Activated CD4-positive, CD25-positive, alpha-beta regulatory T cell (primary cell): ENCODE data around the gene ZSWIM4.
"Not testable (repeated sequence)": the region's sequence is repeated elsewhere in the genome, so short reads cannot be mapped to it uniquely, and the experiment has no call there.

ENCODE experiments used
- DNase-seq, 4 experiments: peaks; one replicate each; lab custom pipeline; 2025; lab: John Stamatoyannopoulos, UW

Gene ZSWIM4

DNA sequence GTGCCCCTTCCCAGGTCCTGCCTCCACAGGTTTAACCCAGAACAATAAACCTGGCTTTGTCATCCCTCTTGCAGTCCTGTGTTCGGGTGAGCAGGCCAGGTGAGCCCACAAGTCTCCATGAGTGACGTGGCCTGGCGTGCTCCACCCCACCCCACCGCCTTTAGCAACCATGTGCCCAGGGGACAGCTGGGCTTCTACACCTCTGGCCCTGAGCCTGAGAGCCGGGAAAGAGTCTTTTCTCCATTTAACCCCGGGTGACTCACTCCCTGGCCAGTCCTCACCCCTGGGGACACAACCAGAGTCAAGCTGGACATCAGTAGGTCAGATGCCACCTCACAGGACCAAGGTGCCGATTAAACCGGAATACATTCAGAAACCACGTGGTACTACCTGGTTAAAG, 16.8 kb upstream of the ZSWIM4 start:
- no peak for DNase-seq

GRCh38 chr19:13778847-13779246, 16.4 kb upstream of the ZSWIM4 start:
- DNase-seq = no peak

DNA sequence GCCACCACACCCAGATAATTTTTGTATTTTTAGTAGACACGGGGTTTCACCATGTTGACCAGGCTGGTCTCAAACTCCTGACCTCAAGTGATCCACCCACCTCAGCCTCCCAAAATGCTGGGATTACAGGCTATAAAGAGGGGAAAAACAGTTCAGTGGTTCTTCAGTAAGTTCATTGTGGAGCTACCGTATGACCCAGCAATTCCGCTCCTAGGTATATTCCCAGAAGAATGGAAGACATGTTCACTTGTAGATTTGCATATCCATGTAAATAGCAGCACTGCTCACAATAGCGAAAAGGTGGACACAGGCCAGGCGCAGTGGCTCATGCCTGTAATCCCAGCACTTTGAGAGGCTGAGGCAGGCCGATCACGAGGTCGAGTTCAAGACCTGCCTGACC, 15.4 kb upstream of the ZSWIM4 start:
- not testable (repeated sequence) for DNase-seq

GRCh38 chr19:13781547-13781946, 13.7 kb upstream of the ZSWIM4 start:
- no peak for DNase-seq

DNA sequence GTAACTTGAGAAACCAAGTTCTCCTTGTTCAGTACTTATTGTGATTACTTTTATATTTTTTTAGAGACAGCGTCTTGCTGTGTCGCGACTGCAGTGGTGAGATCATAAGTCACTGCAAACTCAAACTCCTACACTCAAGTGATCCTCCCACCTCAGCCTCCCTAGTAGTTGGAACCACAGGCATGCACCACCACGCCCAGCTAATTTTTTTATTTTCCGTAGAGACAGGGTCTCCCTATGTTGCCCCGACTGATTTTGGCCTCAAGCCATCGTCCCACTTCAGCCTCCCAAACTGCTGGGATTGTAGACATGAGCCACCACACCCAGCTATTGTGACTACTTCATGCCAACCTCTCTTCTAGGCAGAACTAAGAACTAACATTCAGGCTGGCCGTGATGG, 12.7 kb upstream of the ZSWIM4 start:
- no peak for DNase-seq

- DNase-seq = no peak
These were observed 11.4 kb upstream of the ZSWIM4 start for GRCh38 chr19:13783565-13784500.

DNA sequence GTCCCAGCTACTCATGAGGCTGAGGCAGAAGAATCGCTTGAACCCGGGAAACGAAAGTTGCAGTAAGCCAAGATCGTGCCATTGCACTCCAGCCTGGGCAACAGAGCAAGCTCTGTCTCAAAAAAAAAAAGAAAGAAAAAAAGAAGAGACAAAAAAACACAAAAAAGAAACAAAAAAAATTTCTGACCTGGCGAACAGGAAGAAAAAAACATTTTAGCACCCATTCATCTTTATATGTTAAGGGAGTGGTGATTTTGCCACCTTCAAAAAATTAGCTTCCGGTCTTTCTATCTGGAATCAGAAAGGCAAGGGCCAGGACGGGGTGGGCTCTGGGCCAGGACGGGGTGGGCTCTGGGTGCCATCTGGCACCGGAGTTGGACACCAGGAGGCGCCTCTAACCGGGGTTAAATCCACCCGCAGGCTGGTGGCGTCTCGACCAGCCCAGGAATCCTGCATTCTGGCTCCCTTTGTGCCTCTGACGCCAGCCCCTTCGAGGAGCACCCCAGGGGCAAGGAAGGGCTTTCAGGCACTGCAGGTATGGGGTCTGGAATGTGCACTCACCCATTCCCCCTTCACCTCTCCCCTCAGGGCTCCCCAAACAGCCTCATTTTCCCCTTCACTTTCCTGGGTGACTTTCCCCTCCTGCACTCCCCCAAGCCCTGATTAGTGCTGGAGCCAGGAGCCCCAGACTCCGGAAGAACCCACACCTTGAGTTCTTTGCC, 10.4 kb upstream of the ZSWIM4 start:
- DNase-seq = peak; percentile 33 to 56 (median 48)

DNA sequence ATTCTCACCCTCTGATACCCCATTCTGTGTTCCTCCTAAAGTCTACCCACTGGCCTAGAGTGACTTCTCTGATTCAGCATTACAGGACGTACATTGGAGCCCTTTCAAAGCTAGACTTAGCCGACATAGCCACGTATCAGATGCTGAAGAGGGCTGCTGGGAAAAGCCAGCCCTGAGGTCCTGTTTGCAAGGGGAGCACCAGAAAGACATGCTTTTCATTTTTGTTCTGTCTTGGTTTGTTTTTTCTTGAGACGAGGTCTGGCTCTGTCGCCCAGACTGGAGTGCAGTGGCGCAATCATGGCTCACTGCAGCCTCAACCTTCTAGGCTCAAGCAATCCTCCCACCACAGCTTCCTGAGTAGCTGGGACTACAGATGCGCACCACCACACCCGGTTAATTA, 6.3 kb upstream of the ZSWIM4 start:
- no peak for DNase-seq

GRCh38 chr19:13790354-13790753, 4.9 kb upstream of the ZSWIM4 start:
- DNase-seq = no peak

DNA sequence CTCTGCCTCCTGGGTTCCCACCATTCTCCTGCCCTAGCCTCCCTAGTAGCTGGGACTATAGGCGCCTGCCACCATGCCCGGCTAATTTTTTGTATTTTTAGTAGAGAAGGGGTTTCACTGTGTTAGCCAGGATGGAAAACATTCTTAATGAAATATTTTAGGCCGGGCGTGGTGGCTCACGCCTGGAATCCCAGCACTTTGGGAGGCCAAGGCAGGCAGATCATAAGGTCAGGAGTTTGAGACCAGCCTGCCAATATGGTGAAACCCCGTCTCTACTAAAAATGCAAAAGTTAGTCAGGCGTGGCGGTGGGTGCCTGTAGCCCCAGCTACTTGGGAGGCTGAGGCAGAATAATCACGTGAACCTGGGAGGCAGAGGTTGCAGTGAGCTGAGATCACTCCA, 1.9 kb upstream of the ZSWIM4 start:
- not testable (repeated sequence) for DNase-seq

GRCh38 chr19:13794398-13794756, 866 bp upstream of the ZSWIM4 start:
- DNase-seq = no peak

GRCh38 chr19:13795595-13796300, 505 bp downstream of the ZSWIM4 start:
- no peak for DNase-seq

GRCh38 chr19:13796301-13797057, 1.2 kb downstream of the ZSWIM4 start:
- no peak for DNase-seq

GRCh38 chr19:13797058-13797440, 1.8 kb downstream of the ZSWIM4 start:
- no peak for DNase-seq

- no peak for DNase-seq
These were observed 2.6 kb downstream of the ZSWIM4 start for GRCh38 chr19:13797870-13798269.

DNA sequence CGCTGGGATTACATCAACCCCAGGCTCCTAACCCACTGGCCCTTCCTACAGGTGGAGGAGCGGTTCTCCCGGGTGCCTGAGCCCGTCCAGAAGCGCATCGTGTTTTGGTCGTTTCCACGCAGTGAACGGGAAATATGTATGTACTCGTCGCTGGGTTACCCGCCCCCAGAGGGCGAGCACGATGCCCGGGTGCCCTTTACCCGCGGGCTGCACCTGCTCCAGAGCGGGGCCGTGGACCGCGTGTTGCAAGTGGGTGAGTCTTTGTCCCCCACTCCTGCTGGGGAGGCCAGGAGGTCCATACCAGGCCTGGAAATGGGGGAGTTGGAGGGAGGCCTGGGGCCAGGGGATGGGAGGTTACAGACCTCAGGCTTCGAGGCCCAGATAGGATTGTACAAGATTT, 4.4 kb downstream of the ZSWIM4 start:
- DNase-seq = no peak

- no peak for DNase-seq
These were observed 7.8 kb downstream of the ZSWIM4 start for GRCh38 chr19:13803038-13803437.

- no peak for DNase-seq
These were observed 9.8 kb downstream of the ZSWIM4 start for GRCh38 chr19:13804830-13805683.

- no peak for DNase-seq
These were observed 11.5 kb downstream of the ZSWIM4 start for GRCh38 chr19:13806728-13807127.

- no peak for DNase-seq
These were observed 12.3 kb downstream of the ZSWIM4 start for GRCh38 chr19:13807421-13808021.

GRCh38 chr19:13808856-13809255, 13.6 kb downstream of the ZSWIM4 start:
- DNase-seq = no peak
